GM23338 (cell line): ENCODE measurements around the gene YTHDC2. TPM values are rescaled to one million over a fixed set of nuclear protein-coding genes. Genes with fewer than 3 reads are reported as not detected.

Source experiments
- ATAC-seq: fragments of 200-7000 bp; cut with Tn5 transposase; 3 replicates; pipeline ENCODE4 v1.9.1; 2020
- DNase-seq: peaks from one replicate; pipeline ENCODE4 v3.0.0-alpha.2; 2015; ENCODE audit warnings: low spot score
- H2AFZ ChIP-seq: fragments of 200-600 bp; sonication (generic); 2 replicates; pipeline ENCODE4 v1.8.0; 2016; ENCODE audit warnings: antibody characterized with exemption, mild to moderate bottlenecking, moderate library complexity
- H3F3A ChIP-seq: fragments of 200-600 bp; sonication (generic); replicated peaks from 2 replicates; pipeline ENCODE4 v1.8.0; 2017; ENCODE audit warnings: antibody characterized with exemption, mixed run types, low read depth
- H3K27ac ChIP-seq: fragments of 200-600 bp; sonication (generic); 2 replicates; pipeline ENCODE4 v1.6.1; 2016; ENCODE audit warnings: low read depth
- H3K27me3 ChIP-seq: fragments of 200-600 bp; sonication (generic); 2 replicates; pipeline ENCODE4 v1.8.0; 2016; ENCODE audit warnings: mild to moderate bottlenecking, mixed run types, moderate library complexity; ENCODE audit not compliant: insufficient read depth
- H3K36me3 ChIP-seq: fragments of 200-600 bp; sonication (generic); 2 replicates; pipeline ENCODE4 v1.8.0; 2016; ENCODE audit warnings: mild to moderate bottlenecking; ENCODE audit not compliant: insufficient read depth
- H3K4me1 ChIP-seq: fragments of 200-600 bp; sonication (generic); 2 replicates; pipeline ENCODE4 v1.8.0; 2016; ENCODE audit warnings: mild to moderate bottlenecking, moderate library complexity; ENCODE audit not compliant: insufficient read depth
- H3K4me2 ChIP-seq: fragments of 200-600 bp; sonication (generic); 2 replicates; pipeline ENCODE4 v1.7.1; 2017; ENCODE audit warnings: mixed run types
- H3K4me3 ChIP-seq: fragments of 200-600 bp; sonication (generic); 2 replicates; pipeline ENCODE4 v1.6.1; 2016; ENCODE audit warnings: mixed run types
- H3K79me2 ChIP-seq: fragments of 200-600 bp; sonication (generic); replicated peaks from 2 replicates; pipeline ENCODE4 v1.8.0; 2017; ENCODE audit warnings: mild to moderate bottlenecking; ENCODE audit not compliant: insufficient read depth
- H3K9me2 ChIP-seq: fragments of 200-600 bp; sonication (generic); 2 replicates; pipeline ENCODE4 v1.8.0; 2017; ENCODE audit not compliant: insufficient read depth
- H4K20me1 ChIP-seq: fragments of 200-600 bp; sonication (generic); replicated peaks from 2 replicates; pipeline ENCODE4 v1.8.0; 2017; ENCODE audit warnings: mild to moderate bottlenecking; ENCODE audit not compliant: insufficient read depth
- H3K27ac Mint-ChIP-seq: 2 replicates; pipeline ENCODE4 v1.8.0; 2020; ENCODE audit warnings: inconsistent platforms, mild to moderate bottlenecking, moderate library complexity, mixed read lengths
- H3K27me3 Mint-ChIP-seq: 3 replicates; pipeline ENCODE4 v1.8.0; 2022; ENCODE audit warnings: low read depth, mild to moderate bottlenecking, moderate library complexity, mixed read lengths, inconsistent platforms; ENCODE audit not compliant: insufficient read depth, poor library complexity
- H3K36me3 Mint-ChIP-seq: 3 replicates; pipeline ENCODE4 v1.8.0; 2021; ENCODE audit warnings: low read depth, mild to moderate bottlenecking, inconsistent platforms, moderate library complexity, mixed read lengths
- H3K4me1 Mint-ChIP-seq: 3 replicates; pipeline ENCODE4 v1.8.0; 2020; ENCODE audit warnings: mild to moderate bottlenecking, inconsistent platforms, mixed read lengths
- H3K4me3 Mint-ChIP-seq: 3 replicates; pipeline ENCODE4 v1.8.0; 2021; ENCODE audit warnings: moderate library complexity, mild to moderate bottlenecking, inconsistent platforms, mixed read lengths
- H3K9me3 Mint-ChIP-seq: 3 replicates; pipeline ENCODE4 v1.8.0; 2020; ENCODE audit warnings: moderate library complexity, mild to moderate bottlenecking, inconsistent platforms, mixed read lengths
- CREB1 ChIP-seq: fragments of 250-450 bp; sonication (Bioruptor Pico); IDR thresholded peaks from 2 replicates; pipeline ENCODE4 v1.5.0; 2020; ENCODE audit warnings: low read depth, mild to moderate bottlenecking, moderate library complexity
- CTCF ChIP-seq, 2 experiments: fragments of 200-600 bp in 1 of 2; sonication (generic) in 1 of 2; conservative IDR thresholded peaks; 2 replicates each; pipeline versions ENCODE4 v1.5.1 to v1.6.1; 2016 to 2017; ENCODE audit warnings: antibody characterized with exemption in 2 of 2, low read depth in 2 of 2, mild to moderate bottlenecking in 2 of 2, moderate library complexity in 1 of 2
- ETS1 ChIP-seq: IDR thresholded peaks from 2 replicates; pipeline ENCODE4 v1.6.1; 2016; ENCODE audit warnings: antibody characterized with exemption
- EZH2 ChIP-seq: fragments of 200-600 bp; sonication (generic); IDR thresholded peaks from one replicate; pipeline ENCODE4 v1.8.0; 2017; ENCODE audit warnings: antibody characterized with exemption, mild to moderate bottlenecking, low read depth; ENCODE audit not compliant: unreplicated experiment
- EZH2phosphoT487 ChIP-seq: fragments of 200-600 bp; sonication (generic); IDR thresholded peaks from one replicate; pipeline ENCODE4 v1.8.1; 2018; ENCODE audit warnings: antibody characterized with exemption; ENCODE audit not compliant: unreplicated experiment
- JUNB ChIP-seq: IDR thresholded peaks from one replicate; pipeline ENCODE4 v1.6.1; 2016; ENCODE audit warnings: antibody characterized with exemption; ENCODE audit not compliant: unreplicated experiment
- NANOG ChIP-seq: IDR thresholded peaks from 2 replicates; pipeline ENCODE4 v1.6.1; 2016; ENCODE audit warnings: antibody characterized with exemption, borderline replicate concordance
- POLR2AphosphoS5 ChIP-seq: IDR thresholded peaks from 2 replicates; pipeline ENCODE4 v1.6.1; 2016; ENCODE audit warnings: antibody characterized with exemption, low read depth
- REST ChIP-seq: IDR thresholded peaks from one replicate; pipeline ENCODE4 v1.6.1; 2018; ENCODE audit warnings: antibody characterized with exemption; ENCODE audit not compliant: unreplicated experiment
- STAT1 ChIP-seq: IDR thresholded peaks from one replicate; pipeline ENCODE4 v1.6.1; 2016; ENCODE audit warnings: antibody characterized with exemption; ENCODE audit not compliant: unreplicated experiment
- ZNF114 ChIP-seq: fragments of 250-450 bp; sonication (Bioruptor Pico); IDR thresholded peaks from 2 replicates; pipeline ENCODE4 v1.5.0; 2020; ENCODE audit warnings: mild to moderate bottlenecking, moderate library complexity
- ZNF331 ChIP-seq: fragments of 250-450 bp; sonication (Bioruptor Pico); IDR thresholded peaks from 2 replicates; pipeline ENCODE4 v1.5.0; 2020; ENCODE audit warnings: low read depth, mild to moderate bottlenecking, moderate library complexity
- ZNF462 ChIP-seq: fragments of 250-450 bp; sonication (Bioruptor Pico); IDR thresholded peaks from 2 replicates; pipeline ENCODE4 v1.5.0; 2020; ENCODE audit warnings: mild to moderate bottlenecking, moderate library complexity
- polyA plus RNA-seq: library from polyadenylated mRNA; unstranded; fragments of >200 nt; fragmentation: Nextera tagmentation; extraction: Ambion mirVana; gene quantifications from 2 replicates; pipeline ENCODE4 v1.2.1, GENCODE V29; 2016
- total RNA-seq: library from RNA; depleted of rRNA; stranded (reverse); fragments of >200 nt; shearing (Covaris generic); gene quantifications from 2 replicates; pipeline ENCODE4 v1.2.3, GENCODE V29; 2014

Gene YTHDC2
- total and polyA plus RNA-seq, 2 experiments from 2014 or later, result 19.9 to 33.9 TPM

- H2AFZ ChIP-seq, result no peak overlapping the region
- H3K36me3 Mint-ChIP-seq, result peaks cover 71% of the 10 kb centered on the region
- no peaks in the 10 kb centered on the region; the same call in 1 of the 2 replicates for H3K79me2 ChIP-seq
- no peaks in the 10 kb centered on the region for H3K9me2 ChIP-seq
- no peaks in the 10 kb centered on the region for H3K4me1 Mint-ChIP-seq
- no peaks in the 10 kb centered on the region for H3K27me3 ChIP-seq
- no peak overlapping the region for H3K4me2 ChIP-seq
- H3F3A ChIP-seq, result no peaks in the 10 kb centered on the region
- DNase-seq, result peak; percentile 45
- H4K20me1 ChIP-seq, result no peaks in the 10 kb centered on the region
- ATAC-seq, result no peak
- no peak overlapping the region for H3K27ac Mint-ChIP-seq
- no peaks in the 10 kb centered on the region for H3K4me1 ChIP-seq
- H3K27me3 Mint-ChIP-seq, result no peaks in the 10 kb centered on the region
- TF ChIP-seq NANOG, result no peak
- no peak for TF ChIP-seq ETS1
- no peak for TF ChIP-seq POLR2AphosphoS5
- no peak for TF ChIP-seq ZNF331
- TF ChIP-seq EZH2, result no peak
- no peak for TF ChIP-seq JUNB
- no peak for TF ChIP-seq ZNF114 (CRISPR knock-in tag)
- no peak for TF ChIP-seq CTCF (conservative IDR thresholded peaks at IDR 0.05; ENCODE audit: low read depth in 2 of 2)
- no peak for TF ChIP-seq ZNF462 (CRISPR knock-in tag)
- no peak for TF ChIP-seq CREB1 (CRISPR knock-in tag)
- no peak for TF ChIP-seq STAT1
- no peak for TF ChIP-seq EZH2phosphoT487
- no peak for TF ChIP-seq REST
- no peak overlapping the region for H3K27ac ChIP-seq
- no peak overlapping the region for H3K4me3 ChIP-seq
- H3K36me3 ChIP-seq, result peaks cover 20% of the 10 kb centered on the region; the same call in 1 of the 2 replicates
- peaks cover 33% of the 10 kb centered on the region for H3K9me3 Mint-ChIP-seq
- H3K4me3 Mint-ChIP-seq, result no peak overlapping the region
These were observed 18.1 kb downstream of the YTHDC2 start for GRCh38 chr5:113531481-113532159.
